ENCODE measurements around the gene PSME4. TPM values are rescaled to one million over a fixed set of nuclear protein-coding genes. Genes with fewer than 3 reads are reported as not detected.

Gene PSME4
- total RNA-seq, 1 donor from 2014 or later = 14.9 TPM

DNA sequence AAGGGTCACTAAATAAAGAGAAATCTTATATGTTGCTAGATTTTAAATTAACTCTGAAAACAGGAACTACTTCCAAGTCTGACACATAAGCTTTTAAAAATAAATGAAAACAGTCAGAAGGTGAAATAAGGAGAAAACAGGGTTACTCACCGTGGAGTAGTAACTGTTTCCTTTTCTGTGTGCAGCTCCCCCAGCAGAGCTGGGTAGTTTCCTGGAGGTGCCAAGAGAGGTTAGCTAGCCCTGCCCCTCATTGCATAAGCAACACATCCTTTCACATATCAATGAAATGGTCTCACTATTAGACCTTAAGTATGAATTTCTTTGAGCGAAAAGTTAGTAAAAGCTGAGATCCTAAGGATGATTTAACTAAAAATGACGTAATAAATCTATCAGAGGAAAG lies 57.1 kb downstream of the PSME4 start:
- H3K4me3 ChIP-seq = no peak overlapping the region
- H3K9me3 ChIP-seq = no peaks in the 10 kb centered on the region
- TF ChIP-seq, protein P1, sequence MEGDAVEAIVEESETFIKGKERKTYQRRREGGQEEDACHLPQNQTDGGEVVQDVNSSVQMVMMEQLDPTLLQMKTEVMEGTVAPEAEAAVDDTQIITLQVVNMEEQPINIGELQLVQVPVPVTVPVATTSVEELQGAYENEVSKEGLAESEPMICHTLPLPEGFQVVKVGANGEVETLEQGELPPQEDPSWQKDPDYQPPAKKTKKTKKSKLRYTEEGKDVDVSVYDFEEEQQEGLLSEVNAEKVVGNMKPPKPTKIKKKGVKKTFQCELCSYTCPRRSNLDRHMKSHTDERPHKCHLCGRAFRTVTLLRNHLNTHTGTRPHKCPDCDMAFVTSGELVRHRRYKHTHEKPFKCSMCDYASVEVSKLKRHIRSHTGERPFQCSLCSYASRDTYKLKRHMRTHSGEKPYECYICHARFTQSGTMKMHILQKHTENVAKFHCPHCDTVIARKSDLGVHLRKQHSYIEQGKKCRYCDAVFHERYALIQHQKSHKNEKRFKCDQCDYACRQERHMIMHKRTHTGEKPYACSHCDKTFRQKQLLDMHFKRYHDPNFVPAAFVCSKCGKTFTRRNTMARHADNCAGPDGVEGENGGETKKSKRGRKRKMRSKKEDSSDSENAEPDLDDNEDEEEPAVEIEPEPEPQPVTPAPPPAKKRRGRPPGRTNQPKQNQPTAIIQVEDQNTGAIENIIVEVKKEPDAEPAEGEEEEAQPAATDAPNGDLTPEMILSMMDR (IDR thresholded peaks at IDR 0.05) = no peak
- H3K27me3 ChIP-seq = no peaks in the 10 kb centered on the region
- no peaks in the 10 kb centered on the region for H3K4me1 ChIP-seq
- no peak for DNase-seq (ENCODE audit: low spot score in 2 of 2)
- H3K36me3 ChIP-seq = peaks cover 17 to 39% of the 10 kb centered on the region in 2 donors
- H3K27ac ChIP-seq = no peak overlapping the region
- intact Hi-C loops (cut with DNase I) = no loop called here

DNA sequence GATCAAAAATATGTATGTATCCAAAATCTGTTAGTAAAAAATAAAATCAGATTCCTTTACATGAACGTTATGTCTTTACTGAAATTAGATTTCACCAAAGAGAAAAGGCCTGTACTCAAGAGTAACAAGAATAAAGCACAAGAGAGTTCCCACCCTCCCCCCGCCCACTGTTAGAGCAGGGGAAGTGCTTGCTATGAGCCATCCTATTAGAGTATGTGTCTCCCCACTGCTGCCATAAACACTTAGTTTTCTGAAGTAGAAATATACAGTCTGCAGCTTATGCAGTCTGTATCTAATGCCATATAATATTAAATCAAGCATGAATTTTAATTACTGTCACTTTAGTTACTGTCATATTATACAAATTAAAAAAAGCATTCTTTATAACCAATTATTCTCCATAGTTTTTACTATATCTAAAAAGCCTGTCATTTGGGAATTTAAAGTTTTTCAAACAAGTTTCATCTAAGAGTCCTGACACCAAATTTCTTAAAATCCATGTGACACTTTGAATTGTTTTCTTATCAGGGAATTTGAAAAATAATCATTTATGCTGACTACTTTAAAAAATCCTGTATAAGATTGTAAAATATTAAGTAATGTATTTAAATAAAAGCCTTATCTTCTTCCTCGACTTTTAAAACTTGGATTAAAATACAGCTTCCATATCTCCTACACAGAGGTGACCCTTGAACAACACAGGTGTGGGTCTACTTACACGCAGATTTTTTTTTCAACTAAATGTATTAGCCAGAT lies 59.2 kb downstream of the PSME4 start:
- Histone ChIP-seq H3K27ac (no peak overlapping the region), H3K4me3 (no peak overlapping the region), H3K36me3 (peaks cover 23 to 45% of the 10 kb centered on the region in 2 donors), H3K4me1 (no peaks in the 10 kb centered on the region), H3K27me3 (no peaks in the 10 kb centered on the region), H3K9me3 (no peaks in the 10 kb centered on the region)
- TF ChIP-seq, protein P1 (IDR thresholded peaks at IDR 0.05) = no peak
- intact Hi-C loops (cut with DNase I) = no loop called here
- DNase-seq (ENCODE audit: low spot score in 2 of 2) = no peak

DNA sequence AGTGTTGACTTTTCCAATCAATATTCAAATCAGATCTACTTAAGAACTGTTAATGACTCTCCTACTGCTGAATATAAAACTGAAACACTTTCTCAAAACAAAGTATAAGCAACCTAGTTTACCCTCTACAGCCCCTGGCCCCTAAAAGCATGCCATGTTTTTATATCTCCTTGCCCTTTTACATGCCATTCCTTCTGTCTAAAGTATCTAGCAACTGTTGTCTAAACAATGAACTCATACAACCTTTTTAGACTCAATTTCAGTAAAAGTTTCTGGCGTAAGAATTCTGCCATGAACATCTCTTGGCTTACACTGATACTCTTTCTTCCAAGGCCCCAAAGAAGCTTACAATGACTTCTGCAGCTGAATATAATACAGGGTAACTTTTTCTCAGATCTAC lies 63.2 kb downstream of the PSME4 start:
- H3K9me3 ChIP-seq = no peaks in the 10 kb centered on the region
- no peaks in the 10 kb centered on the region for H3K4me1 ChIP-seq
- no peak for DNase-seq (ENCODE audit: low spot score in 2 of 2)
- intact Hi-C loops (cut with DNase I) = no loop called here
- H3K36me3 ChIP-seq = peaks cover 46 to 61% of the 10 kb centered on the region in 2 donors
- H3K27me3 ChIP-seq = no peaks in the 10 kb centered on the region
- TF ChIP-seq, protein P1 (IDR thresholded peaks at IDR 0.05) = no peak
- H3K4me3 ChIP-seq = no peak overlapping the region
- no peak overlapping the region for H3K27ac ChIP-seq

DNA sequence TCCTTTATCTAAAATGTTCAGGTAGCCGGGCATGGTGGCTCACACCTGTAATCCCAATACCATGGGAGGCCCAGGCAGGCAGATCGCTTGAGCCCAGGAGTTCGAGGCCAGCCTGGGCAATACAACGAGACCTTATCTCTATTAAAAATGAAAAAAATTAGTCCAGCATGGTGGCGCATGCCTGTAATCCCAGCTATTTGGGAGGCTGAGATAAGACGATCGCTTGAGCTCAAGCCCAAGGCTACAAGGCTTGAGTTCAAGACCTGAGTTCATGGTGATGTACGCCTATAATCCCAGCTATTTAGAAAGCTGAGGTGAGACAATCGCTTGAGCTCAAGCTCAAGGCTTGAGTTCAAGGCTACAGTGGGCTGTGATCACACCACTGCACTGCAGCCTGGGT lies 65.4 kb downstream of the PSME4 start:
- Histone ChIP-seq H3K36me3 (peaks cover 64 to 81% of the 10 kb centered on the region in 2 donors), H3K9me3 (no peaks in the 10 kb centered on the region)

DNA sequence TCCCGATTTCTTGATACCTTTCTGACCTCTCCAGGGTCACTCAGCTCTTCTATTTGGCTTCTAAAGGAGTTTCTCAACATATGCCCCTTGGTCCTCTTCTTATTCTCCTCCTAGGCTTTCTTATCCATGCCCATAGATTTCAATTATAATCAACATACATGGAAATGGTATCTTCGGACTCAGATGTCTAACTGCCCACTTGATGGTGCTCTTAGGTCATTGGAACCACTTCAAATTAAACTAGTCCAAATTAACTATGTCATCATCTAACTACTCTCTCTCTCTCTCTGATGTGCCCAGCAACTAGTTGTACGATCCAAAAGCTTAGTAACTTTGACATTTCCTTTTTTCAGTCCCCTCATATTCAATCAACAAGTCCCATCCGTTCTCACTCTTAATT lies 67.8 kb downstream of the PSME4 start:
- Histone ChIP-seq H3K4me1 (no peaks in the 10 kb centered on the region), H3K27me3 (no peaks in the 10 kb centered on the region), H3K36me3 (peaks cover 74 to 83% of the 10 kb centered on the region in 2 donors), H3K27ac (no peak overlapping the region), H3K4me3 (no peak overlapping the region), H3K9me3 (no peaks in the 10 kb centered on the region)
- intact Hi-C loops (cut with DNase I) = no loop called here
- DNase-seq (ENCODE audit: low spot score in 2 of 2) = no peak
- TF ChIP-seq, protein P1 (IDR thresholded peaks at IDR 0.05) = no peak

More for the DNA sequence above, 65.4 kb downstream of the PSME4 start:
- TF ChIP-seq, protein P1 (IDR thresholded peaks at IDR 0.05) = no peak
- no peaks in the 10 kb centered on the region for H3K4me1 ChIP-seq
- H3K4me3 ChIP-seq = no peak overlapping the region
- DNase-seq (ENCODE audit: low spot score in 2 of 2) = no peak
- intact Hi-C loops (cut with DNase I) = no loop called here
- H3K27me3 ChIP-seq = no peaks in the 10 kb centered on the region
- no peak overlapping the region for H3K27ac ChIP-seq
